GM18520 (cell line): ENCODE results near the gene IGFBP3.

Source experiments
- ATAC-seq: cut with Tn5 transposase; IDR thresholded peaks from one replicate; pipeline ENCODE4 v1.9.1; 2021; ENCODE audit not compliant: unreplicated experiment

The IGFBP3 gene

GRCh38 chr7:45923290-45923689, 2.2 kb upstream of the IGFBP3 start:
- ATAC-seq: no peak

DNA sequence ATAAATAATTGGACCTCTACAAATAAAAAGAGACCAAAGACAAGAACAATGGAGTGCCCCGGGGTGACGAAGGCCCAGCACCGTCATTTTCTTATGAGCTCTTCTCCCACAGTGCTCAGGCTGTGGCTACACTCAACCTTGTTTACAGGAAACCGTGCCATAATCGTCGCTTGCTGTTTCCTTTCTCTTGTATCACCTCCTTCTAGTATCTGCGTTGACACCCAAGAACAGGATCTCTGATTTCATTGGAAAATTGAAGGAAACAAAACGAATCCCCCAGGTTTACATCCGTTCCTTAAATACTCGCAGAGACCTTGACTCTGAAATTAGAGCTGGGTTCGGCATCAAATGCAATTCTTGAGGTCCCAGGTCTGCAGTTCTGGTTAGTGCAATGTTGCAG, 1.7 kb upstream of the IGFBP3 start:
- ATAC-seq: no peak

DNA sequence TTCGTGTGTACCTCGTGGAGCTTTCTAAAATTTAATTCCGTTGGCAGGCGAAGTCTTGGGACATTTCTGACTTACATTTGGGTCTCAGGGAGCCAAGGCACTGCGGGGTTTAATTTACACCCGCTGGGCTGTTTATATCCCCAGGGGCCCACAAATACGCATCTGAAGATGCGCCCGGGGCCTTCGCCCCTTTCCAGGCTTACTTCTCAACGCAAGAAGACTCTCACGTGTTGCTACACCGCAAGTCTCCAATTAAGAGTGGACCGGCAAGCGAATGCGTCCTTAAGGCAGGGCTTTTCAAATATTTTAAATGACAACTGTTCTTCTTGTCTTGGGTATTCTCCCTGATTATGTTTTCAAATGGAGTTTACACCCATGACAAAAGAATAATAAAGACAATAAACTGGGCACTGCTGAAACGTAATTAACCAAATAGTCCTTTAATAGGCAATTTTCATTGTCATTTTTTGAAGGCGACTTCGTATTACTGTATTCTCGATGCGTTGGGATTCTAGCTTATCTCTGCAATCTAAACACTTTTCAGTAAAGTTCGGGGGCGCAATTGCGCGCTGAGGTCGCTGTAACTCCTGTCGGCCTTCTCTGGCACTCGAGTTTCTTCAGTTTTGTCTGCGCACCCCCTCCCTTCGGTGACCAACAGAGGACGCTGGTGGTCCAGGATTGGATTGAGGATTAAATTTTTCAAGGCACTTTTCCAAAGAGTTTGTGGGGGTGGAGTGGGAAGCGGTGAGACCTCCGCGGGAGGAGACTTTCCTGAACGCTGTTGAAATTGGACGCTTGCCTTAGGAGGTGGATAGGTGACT, 837 bp upstream of the IGFBP3 start:
- ATAC-seq: no peak

DNA sequence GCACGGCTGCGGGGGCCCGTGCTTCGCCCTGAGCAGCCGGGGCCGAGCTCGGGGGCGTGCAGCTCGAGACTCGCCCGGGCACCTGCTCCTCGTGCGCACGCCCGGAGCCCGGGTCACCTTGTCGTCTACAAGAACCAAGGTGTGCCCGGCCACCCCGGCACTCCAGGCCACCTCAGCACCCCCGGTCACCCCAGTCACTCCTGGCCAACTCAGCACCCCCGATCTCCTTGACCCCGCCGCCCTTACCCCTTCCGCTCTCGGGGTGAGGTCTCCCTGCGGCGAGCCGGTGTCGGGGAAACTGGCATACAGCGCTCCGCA, 268 bp upstream of the IGFBP3 start:
- no peak for ATAC-seq

DNA sequence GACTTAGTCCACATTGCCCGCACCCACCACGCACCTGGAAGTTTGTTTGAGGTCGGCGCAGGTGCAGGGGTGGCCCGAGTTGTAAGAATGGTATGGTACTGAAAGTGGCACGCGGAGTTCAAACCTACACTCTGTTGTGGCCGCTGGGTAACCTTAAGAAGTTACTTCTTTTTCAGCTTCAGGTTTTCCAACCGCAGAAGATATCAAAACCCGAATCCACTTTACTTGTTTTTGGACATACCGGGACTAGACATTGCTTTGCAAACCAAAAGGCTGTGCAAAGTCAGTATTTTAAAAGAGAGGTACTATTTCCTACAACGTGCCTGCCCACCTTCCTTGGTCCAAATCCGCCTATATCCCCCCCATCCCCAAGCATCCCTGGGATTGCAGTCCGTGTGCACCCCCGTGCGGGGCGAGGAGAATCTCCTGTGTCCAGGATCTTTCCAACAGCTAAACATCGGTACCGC, 1.0 kb downstream of the IGFBP3 start:
- no peak for ATAC-seq

DNA sequence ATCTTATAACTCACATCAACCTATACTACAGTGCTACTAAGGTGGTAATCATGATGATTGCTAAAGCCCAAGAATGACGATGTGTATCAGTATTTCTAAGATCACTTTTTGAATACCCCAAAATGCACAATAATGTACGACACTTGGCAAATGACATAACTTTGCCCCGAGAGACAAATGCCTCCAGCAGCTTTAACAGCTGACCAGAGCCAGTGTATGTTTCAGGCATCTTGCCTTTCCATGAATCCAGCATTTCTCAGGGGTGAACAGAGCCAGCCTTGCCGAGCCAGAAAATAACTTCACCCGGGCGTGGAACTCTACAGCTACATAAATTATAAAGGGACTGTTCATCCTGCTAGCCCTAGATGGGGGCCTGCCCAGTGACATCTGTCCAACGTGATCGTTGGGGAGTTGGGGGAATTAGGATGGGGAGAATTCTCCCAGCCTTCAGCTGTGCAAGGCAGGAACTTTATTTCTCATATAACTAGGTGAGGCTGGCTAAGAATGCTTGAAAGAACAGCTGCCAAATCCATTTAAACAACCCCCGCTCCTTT, 1.8 kb downstream of the IGFBP3 start:
- ATAC-seq: no peak

DNA sequence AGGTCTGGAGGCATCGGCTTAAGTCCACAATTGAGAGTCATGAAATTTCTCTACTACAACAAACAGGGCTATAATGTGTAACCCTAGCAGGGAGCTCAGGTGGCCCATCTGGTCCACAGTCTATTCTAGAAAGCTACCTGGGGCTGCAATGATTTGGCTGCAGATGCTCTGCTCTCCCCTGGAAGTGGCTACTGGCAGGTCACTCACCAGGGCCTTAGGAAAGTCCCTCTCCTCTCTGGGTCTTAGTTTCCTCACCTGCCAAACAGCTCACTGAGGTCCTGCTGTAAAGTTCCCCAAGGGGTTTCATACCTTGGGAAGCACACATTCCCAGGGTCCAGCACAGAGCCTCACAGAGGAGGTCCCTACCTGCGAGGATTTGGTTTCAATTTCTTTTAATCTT, 2.5 kb downstream of the IGFBP3 start:
- no peak for ATAC-seq

- peak; percentile 44 for ATAC-seq
These were observed 3.4 kb downstream of the IGFBP3 start for GRCh38 chr7:45917658-45918057.

DNA sequence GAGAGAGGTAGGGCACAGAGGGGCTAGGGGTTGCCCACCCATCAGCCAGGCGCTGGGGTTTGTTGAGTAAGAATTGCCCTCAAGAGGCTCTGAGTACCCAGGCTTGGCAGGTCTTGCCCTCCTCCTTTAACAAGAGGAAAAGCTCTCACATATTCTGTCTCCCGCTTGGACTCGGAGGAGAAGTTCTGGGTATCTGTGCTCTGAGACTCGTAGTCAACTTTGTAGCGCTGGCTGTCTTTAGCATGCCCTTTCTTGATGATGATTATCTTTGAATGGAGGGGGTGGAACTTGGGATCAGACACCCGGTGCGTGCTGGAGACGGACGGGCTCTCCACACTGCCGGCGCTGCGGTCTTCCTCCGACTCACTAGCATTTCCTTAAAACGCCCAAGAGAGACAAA, 4.0 kb downstream of the IGFBP3 start:
- no peak for ATAC-seq

DNA sequence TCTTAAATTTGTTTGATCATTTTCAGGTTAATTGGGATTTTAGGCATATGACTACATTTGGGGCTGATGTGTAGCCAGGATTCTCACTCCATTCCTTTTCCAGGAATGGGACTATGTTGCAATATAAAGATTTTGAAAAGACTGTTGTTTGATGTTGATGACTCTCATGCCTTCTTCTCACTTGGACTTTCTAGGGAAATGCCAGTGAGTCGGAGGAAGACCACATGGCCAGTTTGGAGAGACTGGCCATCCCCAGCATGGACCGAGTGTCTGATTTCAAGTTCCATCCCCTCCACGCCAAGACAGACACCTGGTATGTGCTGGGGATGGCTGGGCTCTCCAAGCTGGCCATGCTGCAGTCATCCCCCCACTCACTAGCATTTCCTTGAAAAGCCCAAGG, 5.5 kb downstream of the IGFBP3 start:
- no peak for ATAC-seq

GRCh38 chr7:45914911-45915310, 6.2 kb downstream of the IGFBP3 start:
- no peak for ATAC-seq

DNA sequence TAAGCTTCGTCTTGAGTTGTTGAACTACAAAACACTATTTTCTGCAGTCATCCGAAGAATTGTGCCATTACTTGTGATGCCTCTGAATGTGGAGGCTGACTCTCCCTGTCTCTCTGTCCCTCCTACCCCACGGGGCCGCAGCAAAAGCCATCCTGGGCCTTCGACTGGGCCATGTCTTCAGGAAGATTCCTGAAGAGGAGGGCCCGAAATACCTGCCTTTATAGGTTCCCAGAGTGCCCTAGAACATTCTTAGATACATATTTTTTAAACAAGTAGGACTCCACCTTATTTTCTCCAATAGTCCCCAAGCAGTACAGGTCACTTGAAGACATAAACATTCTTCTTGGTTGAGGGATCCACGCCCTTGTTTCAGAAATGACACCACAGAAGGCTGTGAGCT, 8.1 kb downstream of the IGFBP3 start:
- no peak for ATAC-seq

GRCh38 chr7:45911311-45911710, 9.8 kb downstream of the IGFBP3 start:
- ATAC-seq: no peak

GRCh38 chr7:45910855-45911254, 10.2 kb downstream of the IGFBP3 start:
- no peak for ATAC-seq

DNA sequence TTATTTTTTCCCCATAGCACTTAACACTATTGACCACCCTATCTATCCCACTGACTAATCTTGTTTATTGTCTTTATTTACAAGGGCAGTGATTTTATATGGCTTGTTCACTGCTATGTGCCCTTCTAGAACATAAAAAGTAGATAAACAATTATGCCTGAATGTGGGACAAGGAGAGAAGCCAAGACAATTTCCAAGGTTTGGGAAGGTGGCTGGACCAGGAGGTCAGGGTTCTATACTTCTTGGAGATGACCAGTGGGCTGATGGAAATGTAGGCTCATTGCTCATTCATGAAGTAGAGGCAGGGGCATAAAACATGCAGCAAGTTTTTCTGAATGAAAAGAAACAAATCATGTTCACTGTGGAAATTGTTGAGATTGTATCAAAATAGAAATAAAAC, 11.5 kb downstream of the IGFBP3 start:
- no peak for ATAC-seq

- no peak for ATAC-seq
These were observed 18.3 kb downstream of the IGFBP3 start for GRCh38 chr7:45902820-45903219.

DNA sequence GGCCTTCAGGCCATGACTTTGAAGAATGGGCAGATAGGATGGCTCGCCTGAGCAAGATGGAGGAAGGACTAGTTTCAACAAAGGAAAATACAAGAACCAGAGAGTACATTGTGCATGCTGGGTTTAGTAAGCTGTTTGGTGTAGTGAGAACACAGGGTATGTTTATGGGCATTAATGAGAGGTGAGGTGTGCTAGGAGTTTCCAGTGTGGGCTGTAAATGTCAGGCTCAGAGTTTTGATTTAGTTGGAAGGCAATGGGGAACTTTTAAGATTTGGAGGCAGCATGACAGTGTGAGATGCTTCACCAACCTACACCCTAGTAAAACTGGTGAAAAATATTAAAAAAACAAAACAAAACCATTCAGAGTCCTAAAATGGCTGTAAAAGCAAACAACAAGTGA, 19.5 kb downstream of the IGFBP3 start:
- no peak for ATAC-seq

DNA sequence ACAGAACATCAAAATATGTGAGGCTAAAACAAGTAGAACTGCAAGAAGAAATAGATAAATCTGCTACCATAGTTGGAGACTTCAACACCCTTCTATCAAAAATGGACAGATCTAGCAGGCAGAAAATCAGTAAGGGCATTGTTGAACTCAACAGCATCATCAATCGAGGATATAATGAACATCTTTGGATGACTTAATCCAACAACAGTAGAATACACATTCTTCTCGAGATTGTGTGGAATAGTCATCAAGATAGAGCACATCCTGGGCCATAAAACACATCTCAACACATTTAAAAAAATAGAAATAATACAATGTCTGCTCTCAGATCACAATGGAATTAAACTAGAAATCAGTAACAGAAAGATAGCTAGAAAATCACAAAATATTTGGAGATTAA, 22.9 kb downstream of the IGFBP3 start:
- ATAC-seq: no peak

GRCh38 chr7:45897042-45897690, 23.9 kb downstream of the IGFBP3 start:
- no peak for ATAC-seq

- no peak for ATAC-seq
These were observed 26.4 kb downstream of the IGFBP3 start for GRCh38 chr7:45894665-45895062.

DNA sequence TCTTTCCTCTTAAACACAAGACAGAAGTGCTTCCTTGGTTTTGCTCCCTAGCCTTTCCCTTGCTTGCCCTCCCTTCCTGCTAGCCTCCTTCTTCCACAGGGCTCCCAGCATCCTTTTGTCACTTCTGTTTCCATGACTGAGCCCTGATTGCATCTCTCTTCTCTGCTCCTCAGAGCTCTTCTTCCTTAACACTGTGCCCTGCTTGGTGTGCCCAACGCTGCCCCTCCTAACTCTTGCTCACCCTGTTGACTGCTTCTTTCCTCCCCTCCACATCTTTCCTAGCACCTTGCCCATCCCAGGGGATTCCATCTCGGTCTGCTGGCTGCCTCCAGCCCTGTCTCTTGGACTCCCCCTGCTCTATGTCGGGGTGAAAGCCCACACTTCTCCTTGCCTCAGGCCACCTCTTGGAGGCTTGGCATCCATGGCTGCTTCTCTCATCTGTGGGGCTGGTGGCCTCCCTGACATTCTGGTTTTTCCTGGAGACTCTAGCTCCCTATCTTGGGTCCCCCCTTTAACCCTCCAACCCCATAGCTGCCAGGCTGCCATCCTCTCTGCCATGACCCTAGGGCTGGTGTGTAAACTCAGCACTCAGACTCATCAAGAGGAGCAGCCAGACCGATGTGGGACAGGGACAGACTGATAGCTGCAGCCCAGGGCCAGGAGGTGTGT, 26.9 kb downstream of the IGFBP3 start:
- no peak for ATAC-seq
